ENCODE data around the gene SFMBT2. TPM values are rescaled to one million over a fixed set of nuclear protein-coding genes. Genes with fewer than 3 reads are reported as not detected.

Gene SFMBT2
- total RNA-seq, result 0.66 and 4.2 TPM in 2 replicates

DNA sequence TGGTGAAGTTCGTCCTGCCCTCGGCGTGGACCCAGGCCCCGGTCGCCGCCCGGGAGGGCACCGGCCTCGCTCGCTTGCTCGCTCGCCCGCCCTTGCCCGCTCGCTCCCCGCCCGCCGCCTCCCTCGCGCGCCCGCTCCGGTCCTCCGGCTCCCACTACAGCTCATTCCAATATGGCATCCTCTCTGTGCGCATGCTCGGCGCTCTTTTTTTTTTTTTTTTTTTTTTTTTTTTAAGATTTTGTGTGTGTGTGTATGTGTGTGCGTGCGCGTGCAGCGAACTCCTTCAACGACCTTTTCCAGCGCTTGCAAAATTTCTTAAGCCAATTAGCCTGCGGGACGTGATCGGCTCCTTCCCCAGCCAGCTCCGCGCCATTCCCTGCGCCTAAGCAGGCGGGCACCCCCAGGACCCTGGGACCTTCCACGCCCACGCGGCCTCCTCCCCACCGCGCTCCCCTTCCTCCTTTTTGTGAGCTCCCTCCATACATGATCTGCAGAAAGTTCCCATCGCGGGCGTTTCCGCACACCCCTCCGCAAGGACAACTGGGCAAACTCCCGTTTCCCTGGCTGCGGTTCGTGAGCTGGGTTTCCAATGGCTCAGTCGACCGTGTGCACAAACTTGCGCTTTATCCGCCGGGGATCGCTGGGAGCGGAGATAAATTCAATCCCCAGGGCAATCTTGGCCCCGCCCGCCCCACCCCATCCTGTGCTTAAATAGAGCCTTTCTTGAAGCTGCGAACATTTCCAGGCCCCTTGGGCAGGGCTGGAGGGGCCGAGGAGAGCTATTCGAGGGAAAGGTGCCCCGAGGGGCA is at the start of gene SFMBT2:
TSS of gene SFMBT2 (minus strand) at position 173 of the 809 bp plus-strand sequence. CDS start 29,136 bp downstream, outside the sequence.

Small RNAs within 50 kb of the gene (small RNA-seq; reads per million reads assigned to genes)
- gene AL590095.2 (not detected), gene COX6CP17 (not detected)
